Stimulated activated CD8-positive, alpha-beta memory T cell treated with anti-CD3 and anti-CD28 coated beads, Interleukin-12 subunit alpha, Interleukin-12 subunit beta, amount 100 ng/mL, for 4 hours (primary cell): ENCODE data around the gene MAD1L1.
"Not testable (repeated sequence)": the region's sequence is repeated elsewhere in the genome, so short reads cannot be mapped to it uniquely, and the experiment has no call there.

Source experiments
- DNase-seq: peaks from one replicate; pipeline ENCODE4 v3.0.0-alpha.2; 2020; ENCODE audit warnings: low read depth

The MAD1L1 gene

DNA sequence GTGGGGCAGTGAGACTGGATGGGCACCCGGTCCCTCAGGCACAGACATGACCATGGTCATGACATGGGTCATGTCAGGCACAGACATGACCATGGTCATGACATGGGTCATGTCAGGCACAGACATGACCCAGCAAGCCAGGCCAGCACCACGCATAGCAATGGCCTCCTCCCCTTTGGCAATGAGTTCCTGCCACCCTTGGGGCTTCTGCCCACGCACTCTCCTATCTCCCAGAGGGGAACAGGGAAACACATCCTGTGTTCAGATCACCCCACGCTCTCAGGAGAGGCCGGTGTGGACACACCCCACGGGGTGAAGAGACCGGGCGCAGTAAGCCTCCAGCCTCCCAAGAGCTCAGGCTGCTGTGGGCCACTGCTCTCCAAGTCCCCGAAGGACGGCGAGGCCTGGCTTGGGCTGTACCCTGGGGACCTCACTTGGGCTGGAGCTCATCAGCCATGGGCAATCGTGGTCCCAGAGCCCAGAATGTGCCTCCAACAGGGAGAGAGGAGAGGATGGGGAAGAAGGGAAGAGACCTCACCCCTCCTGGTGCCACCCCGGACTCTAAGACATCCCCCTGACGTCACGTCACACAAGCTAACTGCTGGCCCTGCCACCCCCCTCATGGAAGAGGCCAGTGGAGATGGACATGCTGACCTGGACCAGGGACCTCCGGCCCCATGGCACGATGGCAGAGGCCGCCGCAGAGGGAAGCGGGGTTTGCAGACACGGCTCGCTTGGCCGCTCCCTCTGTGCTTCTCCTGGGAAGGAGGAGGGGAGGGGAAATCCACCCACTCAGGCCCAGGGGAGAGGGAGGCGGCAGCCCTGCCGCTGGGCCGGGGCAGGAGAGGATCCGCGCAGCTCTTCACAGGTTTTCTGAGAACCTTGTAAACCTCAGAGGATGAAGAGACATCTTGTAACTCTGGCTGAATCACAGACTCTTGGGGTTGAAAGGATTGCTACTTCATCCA, 293.0 kb downstream of the MAD1L1 start:
- no peak for DNase-seq

DNA sequence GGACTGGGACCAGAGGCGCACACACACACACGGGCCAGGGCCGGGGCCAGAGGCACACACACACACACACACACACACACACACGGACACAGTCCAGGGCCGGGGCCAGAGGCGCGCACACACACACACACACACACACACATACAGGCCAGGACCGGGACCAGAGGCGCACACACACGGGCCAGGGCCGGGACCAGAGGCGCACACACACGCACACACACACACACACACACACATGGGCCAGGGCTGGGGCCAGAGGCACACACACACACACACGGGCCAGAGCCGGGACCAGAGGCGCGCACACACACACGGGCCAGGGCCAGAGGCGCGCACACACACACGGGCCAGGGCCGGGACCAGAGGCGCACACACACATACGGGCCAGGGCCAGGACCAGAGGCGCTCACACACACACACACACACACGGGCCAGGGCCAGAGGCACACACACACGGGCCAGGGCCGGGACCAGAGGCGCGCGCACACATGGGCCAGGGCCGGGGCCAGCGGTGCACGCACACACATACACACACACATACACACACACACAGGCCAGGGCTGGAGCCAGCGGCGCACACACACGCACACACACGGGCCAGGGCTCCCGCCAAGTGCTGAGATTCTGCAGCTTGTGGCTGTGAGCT, 293.8 kb downstream of the MAD1L1 start:
- DNase-seq = no peak

DNA sequence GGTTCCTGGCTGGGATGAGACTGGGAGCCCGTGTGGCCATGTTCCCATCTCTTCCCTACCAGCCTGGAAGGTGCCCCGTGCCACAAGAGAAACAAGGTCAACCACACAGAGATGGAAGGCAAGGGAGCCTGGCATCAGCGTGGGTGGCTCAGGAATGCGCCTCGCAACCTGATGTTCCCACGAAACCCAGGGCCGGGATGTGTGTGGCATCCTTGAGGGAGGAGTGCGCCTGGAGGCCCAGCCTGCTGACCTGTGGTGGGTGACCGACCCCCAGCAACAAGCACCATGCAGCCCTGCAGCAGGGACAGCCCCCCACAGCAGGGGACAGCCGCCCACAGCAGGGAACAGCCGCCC, 295.5 kb downstream of the MAD1L1 start:
- DNase-seq = no peak

DNA sequence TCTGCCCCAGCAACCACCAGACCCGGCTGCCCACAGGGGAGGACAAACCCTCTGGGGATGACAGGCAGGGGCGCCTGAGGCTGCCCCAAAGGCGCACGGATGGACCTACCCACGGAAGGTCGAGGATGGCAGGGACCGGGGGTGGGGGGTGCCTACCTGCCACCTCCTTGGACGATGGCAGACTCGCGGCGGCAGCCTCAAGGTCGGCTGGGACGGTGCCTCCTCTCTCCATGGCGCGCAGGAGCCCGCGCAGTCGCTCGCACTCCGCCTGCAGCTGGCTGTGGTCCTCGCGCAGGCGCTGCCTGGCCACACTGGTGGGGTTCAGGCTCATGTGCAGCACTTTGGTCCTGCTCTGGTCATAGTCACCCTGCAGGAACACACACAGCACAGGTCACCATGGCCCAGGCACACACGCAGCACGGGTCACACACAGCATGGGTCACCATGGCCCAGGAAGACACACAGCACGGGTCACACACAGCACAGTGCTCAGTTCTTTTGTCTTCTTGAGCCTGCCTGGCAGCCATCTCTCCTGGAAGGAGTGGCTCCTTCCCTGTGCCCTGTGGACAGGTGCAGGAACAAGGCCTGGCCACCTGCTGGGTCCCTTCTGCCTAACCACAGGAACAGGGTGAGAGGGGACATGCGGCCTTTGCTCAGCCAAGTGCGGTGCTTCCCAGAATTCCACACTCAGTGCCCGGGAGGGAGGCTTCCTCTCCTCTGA, 296.1 kb downstream of the MAD1L1 start:
- no peak for DNase-seq

DNA sequence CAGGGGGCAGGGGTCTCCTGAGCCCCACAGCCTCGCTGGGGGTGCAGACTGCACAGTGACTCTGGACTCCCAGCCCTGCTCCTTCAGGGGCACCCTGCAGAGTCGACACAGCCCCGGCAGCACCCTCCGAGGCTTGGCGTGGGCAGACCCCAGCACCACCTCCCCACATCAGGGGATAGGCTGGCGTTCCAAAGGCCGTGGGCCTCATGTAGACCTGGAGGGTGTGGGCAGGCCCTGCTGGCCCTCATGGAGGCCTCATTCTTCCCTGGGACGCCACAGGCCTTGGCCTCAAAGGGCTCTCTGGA, 296.8 kb downstream of the MAD1L1 start:
- no peak for DNase-seq

DNA sequence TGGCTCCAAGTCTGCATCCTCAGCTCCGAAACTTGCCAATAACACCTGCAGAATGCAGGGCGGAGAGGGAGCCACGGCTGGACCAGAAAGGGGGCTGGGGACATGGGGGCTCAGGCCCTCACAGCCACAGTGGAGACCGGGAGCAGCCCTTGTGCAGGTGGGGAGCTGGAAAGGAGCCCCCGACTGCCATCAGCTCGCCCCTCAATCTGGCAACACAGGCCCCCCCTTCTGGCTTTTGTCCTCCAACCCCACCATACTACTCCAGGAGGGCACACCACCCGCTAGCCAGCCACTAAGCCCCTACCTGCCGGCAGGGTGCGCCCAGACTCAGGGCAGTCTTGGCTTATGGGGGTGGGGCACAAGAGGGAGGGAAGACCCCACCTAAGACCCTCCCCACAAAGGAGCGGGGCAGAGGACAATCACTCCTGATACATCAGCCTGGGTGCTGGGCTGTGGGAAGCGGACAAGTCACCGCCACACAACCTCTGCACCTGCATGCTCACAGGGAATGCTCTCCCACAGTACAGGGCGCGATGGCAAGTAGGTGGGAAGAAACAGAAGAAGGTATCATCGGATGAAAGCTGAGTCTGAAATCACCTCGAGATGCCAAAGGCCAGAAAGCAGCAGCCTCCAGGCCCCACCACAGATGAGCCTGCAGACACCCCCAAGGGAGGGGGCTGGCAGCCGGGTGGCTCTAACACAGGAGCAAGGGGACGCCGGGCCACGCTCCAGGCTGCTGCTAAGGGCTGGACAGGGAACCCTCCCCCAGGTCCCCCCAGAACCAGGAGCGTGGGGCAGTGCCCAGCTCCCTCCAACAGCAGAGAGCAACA, 297.4 kb downstream of the MAD1L1 start:
- no peak for DNase-seq

DNA sequence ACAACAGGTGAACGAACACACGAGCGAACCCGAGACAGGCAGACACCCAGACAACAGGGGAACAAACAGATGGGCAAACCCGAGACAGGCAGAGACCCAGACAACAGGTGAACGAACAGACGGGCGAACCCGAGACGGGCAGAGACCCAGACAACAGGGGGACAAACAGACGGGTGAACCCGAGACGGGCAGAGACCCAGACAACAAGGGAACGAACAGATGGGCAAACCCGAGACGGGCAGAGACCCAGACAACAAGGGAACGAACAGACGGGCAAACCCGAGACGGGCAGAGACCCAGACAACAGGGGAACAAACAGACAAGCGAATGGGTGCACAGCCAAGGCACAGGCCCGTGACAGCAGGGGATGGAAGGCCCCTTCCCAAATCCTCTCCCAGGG, 298.0 kb downstream of the MAD1L1 start:
- DNase-seq = no peak

DNA sequence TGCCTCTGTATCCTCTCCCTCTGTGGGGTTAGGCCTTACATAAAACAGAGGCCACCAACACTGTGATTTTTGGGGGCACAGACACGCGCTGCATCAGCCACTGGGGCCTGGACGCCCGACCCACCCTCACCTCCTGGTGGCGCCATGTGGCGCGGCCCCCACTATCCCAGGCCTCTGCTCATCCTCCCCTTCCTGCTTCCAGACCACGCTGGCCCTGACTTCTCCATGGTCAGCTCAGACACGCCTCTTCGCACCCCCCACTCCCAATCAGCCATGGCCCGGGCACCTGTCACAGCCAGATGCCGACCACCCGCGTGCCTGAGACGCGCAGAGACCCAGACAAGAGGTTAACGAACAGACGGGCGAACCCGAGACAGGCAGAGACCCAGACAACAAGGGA, 298.7 kb downstream of the MAD1L1 start:
- DNase-seq = no peak

DNA sequence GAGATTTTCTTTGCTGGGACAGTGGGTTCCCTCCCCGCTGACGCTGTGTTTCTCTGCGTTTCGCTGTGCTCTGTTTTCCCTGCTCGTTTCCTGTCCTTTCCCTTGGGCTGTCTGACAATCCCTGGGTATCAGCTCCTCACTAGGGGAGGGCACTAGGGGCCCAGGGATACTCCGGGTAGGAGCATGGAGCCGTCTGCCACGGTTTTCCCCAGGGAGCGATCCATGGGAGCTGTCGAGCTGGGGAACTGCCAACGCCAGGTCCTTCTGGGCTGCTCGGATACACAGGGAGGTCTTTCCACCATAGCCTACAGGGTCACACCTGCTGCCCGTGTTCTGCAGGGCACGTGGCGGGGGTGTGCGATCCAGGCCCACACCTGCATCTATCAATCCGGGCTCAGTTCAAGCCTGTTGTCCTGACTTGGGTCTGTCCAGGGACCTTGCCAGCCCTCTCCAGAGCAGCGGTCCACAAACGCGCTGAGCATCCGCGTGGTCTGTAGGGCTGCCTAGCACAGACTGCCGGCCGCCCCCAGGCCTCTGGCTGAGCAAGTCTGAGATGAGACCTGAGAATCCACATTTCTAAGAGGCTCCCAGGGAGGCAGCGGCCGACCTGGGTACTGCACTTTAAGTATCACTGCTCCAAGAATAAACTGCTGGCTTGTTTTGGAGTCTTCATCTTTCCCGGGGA, 299.5 kb downstream of the MAD1L1 start:
- no peak for DNase-seq

DNA sequence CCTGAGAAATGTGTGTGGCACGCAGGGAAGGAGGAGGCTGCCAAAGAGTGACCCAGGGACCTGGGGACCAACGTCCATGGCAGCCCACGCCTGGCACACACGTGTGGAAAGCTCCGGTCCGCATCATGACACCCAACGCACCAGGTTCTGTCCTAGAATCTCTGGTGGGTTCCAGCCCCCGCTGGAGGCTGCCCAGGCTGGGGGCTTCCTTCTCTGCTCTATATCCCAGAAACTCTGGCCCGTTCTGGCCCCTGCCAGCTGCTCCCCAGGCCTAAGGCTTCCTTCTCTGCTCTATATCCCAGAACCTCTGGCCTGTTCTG, 300.8 kb downstream of the MAD1L1 start:
- DNase-seq = no peak

DNA sequence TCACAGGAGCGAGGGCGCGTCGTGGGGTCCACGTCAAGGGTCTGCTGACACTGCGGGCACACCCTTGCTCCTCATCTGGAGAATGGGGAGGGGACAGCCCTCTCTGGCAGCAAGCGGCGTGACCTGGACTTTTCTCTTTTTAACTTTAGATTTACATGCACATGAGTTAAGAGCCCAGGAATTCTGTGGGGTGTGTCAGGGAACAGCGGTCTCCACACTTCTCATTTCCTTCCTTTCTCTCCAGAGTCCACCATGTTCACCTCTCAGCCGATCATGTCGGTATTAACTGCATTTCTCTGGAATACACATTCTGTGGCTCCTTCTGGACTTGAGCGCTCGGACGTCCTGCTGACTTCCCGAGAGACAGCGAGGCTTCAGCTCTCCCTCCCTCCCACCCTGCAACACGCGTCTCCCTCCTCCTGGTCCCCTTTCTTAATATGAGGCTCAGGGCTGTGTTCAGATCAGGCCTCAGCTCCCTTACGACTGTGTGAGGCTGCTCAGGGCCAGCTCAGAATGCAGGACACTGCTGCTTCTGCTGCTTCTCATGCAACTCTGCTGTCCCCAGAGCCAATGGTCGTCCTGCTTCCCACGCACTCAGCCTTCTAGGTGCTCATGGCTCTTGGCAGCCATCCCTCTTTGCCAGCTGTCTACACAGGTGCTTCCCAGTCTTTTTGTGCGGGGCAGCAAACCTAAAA, 301.3 kb downstream of the MAD1L1 start:
- no peak for DNase-seq

DNA sequence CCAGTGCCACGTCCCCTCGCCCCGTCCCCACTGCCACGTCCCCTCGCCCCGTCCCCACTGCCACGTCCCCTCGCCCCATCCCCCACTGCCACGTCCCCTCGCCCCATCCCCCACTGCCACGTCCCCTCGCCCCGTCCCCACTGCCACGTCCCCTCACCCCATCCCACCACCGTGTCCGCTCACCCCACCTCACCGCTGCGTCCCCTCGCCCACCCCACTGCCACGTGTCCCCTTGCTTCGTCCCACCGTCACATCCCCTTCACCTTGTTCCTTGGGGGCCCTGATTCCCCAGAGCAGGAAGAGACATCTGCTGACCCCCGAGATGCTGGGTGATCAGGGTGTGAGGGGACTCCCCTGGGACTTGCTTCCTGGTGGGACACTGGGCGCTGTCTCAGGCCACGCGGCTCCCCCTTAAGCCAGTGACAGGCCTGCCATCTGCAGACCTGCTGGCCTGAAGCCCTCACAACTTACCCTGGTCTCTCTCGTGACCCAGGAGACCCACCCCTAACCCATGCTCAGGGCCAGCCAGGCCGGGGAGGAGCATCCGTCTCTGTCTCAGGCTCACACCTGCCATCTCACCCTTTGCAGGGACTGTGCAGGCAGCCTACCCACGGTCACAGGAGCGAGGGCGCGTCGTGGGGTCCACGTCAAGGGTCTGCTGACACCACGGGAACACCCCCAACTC, 302.2 kb downstream of the MAD1L1 start:
- no peak for DNase-seq

DNA sequence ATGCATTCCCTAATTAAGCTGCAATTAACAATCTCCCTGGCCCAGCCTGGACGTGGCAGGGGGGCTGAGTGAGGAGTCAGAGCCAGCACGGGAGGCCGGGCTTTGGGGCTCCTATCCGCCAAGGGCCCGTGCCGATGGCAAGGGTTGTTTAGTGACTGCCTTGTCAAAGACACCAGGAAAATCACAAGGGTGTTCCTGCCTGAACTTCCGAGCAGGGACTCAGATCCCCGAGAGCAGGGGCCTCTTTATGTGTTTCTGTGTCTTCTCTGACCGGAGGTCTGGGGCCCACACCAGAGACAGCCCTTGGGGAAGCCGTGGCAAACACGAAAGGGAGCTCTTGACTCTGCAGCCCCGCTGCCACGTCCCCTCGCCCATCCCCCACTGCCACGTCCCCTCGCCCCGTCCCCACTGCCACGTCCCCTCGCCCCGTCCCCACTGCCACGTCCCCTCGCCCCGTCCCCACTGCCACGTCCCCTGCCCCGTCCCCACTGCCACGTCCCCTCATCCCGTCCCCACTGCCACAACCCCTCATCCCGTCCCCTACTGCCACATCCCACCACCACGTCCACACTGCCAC, 303.3 kb downstream of the MAD1L1 start:
- DNase-seq = not testable (repeated sequence)

DNA sequence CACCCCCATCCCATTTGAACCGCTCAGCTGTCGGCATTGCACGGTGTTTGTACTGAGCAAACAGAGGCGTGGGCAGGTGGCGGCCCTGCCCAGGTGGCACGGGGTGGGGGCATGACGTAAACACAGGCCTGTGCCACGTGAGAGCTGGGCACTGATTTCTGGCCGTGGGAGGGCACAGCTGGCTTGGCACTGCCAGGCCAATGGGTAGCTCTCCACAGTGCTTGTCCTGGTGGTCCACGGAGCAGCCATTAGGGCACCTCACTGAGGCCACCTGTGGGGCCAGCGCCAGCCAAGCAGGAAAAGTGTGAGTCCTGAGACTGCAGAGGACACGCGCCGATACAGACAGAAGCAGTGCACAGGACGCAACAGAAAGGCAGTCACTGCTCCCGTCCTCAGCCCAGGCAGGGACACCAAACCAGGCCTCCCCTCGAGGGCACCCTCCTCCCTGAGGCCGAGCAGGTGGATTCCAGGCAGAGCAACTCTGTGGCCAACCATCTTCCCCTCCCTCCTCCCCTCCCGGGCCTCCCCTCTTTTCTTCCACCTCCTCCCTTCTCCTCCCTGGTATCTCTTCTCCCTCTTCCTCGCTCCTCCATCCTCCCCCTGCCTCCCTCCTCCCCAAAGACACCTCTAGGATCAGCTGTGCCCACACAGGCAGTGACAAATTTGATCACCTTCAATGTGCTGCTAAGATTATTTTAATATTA, 303.9 kb downstream of the MAD1L1 start:
- no peak for DNase-seq

DNA sequence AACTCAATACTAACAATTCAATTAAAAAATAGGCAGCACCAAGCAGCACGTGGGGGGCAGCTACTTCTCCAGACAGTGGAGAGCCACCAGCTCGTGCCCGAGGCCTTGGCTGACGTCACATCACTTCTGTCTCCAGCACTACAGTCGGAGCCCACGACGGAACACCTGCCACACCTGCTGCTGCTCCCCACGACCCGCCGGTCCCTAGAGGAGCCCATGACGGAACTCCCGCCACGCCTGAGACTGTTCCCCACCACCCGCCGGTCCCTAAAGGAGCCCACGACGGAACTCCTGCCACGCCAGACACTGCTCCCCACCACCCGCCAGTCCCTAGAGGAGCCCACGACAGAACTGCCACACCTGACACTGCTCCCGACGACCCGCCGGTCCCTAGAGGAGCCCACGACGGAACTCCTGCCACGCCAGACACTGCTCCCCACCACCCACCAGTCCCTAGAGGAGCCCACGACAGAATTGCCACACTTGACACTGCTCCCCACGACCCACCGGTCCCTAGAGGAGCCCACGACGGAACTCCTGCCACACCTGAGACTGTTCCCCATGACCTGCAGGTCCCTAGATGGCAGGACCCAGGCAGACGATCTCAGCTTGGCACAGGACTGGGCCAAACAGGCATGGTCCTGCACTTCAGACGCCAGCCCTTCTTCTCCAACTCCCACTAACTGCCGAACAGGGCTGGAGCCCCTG, 304.7 kb downstream of the MAD1L1 start:
- DNase-seq = no peak

DNA sequence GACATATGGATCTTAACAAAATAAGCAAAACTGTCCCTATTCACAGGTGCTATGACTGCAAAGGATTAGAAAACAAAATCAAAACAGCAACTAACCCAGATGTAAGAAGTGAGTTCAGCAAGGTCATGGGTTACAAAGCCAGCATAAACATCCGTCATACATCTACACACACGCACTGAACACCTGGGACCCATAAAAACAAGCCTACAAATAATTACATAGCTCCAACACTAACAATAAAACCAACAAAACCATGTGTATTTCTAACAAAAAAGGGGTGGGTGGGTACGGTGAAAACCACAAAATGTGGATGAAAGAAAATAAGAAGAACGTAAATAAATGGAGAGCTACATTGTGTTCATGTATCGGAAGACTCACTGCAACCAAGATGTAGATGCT, 305.8 kb downstream of the MAD1L1 start:
- no peak for DNase-seq

DNA sequence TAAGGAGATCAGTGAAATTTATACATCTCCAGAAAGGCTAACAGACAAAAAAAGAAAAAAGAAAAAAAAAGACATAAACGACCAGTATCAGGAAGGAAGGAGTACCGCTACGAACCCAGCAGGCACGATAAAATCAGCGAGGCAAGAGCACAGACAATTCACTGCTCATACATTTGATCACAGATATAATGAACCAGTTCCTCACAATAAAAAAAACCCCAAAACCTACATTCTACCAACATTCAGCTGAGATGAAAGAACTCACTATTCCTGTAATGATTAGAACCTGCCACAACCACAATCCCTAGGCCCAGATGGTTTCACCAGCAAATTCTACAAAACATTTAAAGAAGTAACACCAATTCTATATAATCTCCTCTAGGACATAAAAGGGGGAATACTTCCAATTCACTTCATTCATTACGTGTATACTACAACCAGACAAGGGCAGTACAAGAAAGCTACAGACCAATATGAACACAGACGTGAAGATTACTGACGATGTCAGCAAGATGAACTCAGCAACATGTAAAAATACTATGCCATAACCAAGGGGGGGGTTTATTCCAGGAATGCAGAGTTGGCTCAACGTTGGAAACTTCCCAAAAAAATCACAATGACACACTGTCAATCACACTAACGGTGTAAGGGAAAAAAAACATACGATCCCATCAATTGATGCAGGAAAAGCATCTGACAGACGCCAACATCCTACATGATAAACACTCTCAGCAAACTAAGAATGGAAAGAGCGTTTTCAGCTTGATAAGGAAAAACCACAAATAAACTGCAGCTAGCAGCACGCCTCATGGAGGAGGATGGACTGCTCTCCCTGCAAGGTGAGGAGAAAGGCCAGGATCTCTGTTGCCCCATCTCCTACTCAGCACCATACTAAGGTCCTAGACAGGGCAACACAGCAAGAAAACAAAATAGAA, 306.5 kb downstream of the MAD1L1 start:
- DNase-seq = no peak

DNA sequence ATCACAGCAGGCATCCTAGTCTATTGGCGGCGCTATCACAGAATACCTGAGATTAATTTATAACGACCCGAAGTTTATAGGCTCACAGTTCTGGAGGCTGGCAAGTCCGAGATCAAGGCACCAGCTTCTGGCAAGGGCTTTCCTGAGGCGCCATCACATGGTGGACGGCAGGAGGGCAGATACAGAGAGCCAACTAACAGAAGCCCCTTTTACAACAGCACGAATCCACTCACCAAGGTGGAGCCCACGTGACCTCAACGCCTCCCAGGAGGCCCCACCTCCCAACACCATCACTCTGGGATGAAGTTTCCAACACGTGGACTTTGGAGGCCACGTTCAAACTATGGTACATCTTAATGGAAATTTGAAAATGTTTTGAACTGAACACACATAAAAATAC, 307.4 kb downstream of the MAD1L1 start:
- no peak for DNase-seq
